ENCODE data around the gene CMTM3.
"Not testable (repeated sequence)": the region's sequence is repeated elsewhere in the genome, so short reads cannot be mapped to it uniquely, and the experiment has no call there.

The CMTM3 gene

GRCh38 chr16:66635406-66635805, 30.9 kb downstream of the CMTM3 start:
- DNase-seq (ENCODE audit: low read depth): no peak

DNA sequence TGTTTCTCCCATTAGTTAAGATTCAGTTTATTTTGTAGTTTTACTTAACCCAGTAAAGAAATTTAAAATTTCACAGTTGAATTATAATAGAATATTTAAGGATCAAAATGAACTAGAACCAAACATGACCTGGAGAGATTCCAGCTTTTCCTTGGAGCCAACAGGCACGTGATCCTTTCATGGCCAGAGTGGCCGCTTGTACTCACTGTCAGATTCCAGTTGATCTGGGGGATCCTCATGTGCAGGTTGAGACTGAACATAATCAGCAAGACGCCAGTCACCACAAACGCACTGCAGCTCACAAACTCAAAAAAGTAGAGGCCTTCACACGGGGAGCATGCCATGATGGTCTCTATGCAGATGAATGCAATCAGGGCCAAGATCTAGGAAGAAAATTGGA, 31.7 kb downstream of the CMTM3 start:
- DNase-seq (ENCODE audit: low read depth): no peak

DNA sequence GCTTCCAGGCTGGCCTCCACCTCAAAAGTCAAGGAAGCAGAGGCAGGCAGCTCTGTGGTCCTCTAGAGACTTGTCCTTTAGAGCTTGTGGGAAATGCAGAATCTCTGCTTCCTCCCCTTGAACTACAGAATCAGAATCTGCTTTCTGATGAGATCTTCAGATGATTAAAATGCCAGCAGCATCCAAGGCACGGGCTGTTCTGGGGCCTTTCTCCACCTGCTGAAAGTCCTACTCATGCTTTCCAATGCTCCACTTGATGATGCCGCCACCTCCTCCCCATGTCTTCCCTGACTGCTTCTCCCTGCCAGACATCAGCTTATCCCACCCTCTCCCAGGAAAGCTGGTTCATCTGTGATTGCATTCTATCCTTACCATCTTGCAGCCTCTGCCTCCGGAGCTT, 33.3 kb downstream of the CMTM3 start:
- DNase-seq (ENCODE audit: low read depth): no peak

DNA sequence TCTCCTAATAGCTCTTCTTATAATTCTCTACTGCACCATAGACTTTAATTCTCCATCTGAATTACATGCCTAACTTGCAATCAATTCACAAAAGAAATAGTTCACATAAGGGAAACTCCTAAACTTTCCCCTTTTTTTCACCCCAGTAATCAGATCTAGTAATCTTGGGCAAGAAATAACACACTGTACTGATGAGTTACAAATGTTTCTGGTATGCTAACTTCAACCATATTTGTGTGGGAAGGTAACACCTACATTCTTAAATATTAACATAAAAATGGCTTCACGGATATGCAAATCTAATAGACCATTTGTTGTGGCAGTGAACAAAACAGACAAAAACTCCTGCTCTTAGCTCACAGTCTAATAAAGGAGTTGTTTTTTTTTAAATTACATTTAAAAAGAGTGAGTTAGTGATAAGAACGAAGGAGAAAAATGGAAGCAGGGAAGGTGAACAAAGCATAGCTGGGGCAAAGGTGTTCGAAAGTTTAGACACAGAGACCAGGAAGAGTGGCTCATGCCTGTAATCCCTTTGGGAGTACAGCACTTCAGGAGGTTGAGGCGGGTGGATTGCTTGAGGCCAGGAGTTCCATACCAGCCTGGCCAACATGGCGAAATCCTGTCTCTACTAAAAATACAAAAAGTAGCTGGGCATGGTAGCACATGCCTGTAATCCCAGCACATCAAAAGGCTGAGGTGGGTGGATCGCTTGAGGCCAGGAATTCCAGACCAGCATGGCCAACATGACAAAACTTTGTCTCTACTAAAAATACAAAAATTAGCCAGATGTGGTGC, 34.8 kb downstream of the CMTM3 start:
- no peak for DNase-seq (ENCODE audit: low read depth)

DNA sequence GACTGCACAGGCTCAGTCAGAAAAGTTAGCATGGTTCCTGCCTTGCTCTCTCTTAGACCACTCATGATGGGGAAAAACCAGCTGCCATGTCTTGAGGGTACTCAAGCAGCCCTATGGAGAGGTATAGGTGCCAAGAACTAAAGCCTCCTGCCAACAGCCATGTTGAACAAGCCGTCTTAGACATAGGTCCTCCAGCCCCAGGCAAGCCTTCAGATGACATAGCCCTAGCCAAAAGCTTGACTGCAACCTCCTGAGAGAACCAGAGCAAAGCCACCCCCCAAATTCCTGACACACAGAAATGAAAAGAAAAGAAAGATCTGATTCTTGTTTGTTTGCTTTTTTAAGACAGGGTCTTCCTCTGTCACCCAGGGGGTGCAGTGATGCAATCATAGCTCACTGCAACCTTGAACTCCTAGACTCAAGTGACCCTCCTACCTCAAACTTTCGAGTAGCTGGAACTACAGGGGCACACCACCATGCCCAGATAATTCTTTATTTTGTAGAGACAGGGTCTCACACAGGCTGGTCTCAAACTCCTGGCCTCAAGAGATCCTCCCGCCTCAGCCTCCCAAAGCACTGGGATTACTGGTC, 36.3 kb downstream of the CMTM3 start:
- DNase-seq (ENCODE audit: low read depth): no peak

DNA sequence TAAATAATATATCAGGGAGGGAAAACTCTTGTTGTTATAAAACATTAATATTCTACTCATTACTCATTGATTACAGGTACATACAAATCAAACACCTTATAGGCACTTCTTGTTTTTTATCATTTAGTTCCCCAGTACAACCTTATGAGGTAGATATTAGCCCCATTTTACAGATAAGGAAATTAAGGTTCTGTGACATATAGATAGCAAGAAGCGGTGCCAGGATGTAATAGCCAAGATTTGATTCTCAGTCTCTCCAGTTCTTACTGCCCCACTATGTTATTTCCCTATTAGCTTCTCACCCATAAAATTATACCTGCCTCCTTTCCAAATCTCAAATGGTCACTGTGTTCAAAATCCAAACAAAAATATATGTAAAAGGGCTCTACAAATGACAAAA, 36.9 kb downstream of the CMTM3 start:
- DNase-seq (ENCODE audit: low read depth): no peak

DNA sequence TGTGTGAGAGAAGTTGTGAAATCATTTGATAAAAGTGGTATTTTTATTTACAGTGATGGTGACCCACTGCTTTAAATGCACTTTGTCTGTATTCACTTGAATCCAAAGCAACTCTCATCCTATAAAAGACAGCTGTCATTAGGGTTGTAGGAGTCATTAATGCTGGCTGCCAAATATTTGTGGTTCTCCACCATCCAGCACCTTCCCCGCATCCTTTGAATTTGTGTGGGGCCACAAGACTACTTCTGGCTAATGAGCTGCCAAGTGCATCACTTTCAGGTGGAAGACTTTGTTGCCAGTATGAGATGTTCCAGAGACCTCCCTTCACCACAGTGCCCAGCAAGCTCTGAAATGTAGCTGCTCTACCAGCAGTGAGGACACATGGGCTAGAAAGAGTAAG, 43.4 kb downstream of the CMTM3 start:
- DNase-seq (ENCODE audit: low read depth): no peak

DNA sequence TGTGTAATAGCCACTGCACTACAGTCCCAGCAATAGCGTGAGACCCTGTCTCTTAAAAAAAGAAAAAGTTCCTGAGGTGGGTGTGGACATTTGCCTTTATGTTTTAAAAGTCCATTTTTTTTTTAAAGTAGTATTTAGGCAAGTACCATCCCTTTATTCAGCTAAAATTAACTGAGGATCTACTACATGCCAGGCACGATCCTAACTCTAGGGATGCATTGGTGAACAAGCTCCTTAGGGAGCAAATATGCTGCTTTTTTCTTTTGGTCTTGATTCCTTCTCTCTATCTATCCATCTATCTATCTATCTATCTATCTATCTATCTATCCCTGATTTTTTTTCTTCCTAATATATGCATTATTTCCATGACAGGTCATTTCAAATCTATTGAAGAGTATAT, 44.7 kb downstream of the CMTM3 start:
- no peak for DNase-seq (ENCODE audit: low read depth)

DNA sequence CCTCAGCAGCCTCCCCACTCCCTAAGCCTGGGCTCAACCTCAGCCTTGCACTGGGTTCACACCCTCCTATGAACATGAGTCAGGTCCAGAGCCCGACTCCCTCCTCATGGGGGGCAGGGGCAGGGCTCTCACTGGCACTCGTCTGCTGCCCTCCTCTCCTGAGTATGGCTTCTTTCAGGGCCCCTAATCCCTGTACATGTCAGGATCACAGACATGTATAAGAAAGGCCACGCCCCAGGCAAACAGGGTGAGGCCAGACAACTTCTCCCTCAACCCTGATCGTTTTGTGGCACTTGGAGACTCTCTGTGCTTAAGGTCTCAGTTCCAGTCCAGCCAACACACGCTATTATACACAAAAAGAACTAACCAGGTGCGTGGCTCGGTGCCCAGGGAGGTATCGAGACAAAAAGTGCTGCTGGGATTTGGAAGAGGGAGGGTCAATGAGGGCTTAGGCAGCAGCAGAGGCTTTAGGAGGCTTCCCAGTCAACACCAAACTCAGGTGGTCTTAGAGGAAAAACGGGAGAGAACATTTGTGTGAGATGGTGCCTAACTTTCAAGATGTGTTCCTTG, 45.2 kb downstream of the CMTM3 start:
- DNase-seq (ENCODE audit: low read depth): no peak

- DNase-seq (ENCODE audit: low read depth): peak; percentile 71
These were observed 46.4 kb downstream of the CMTM3 start for GRCh38 chr16:66650707-66651473.

GRCh38 chr16:66651474-66651765, 46.9 kb downstream of the CMTM3 start:
- DNase-seq (ENCODE audit: low read depth): no peak

GRCh38 chr16:66651965-66652364, 47.5 kb downstream of the CMTM3 start:
- no peak for DNase-seq (ENCODE audit: low read depth)

GRCh38 chr16:66652661-66653360, 48.3 kb downstream of the CMTM3 start:
- DNase-seq (ENCODE audit: low read depth): no peak

GRCh38 chr16:66653581-66654350, 49.3 kb downstream of the CMTM3 start:
- DNase-seq (ENCODE audit: low read depth): no peak

- DNase-seq (ENCODE audit: low read depth): no peak
These were observed 52.0 kb downstream of the CMTM3 start for GRCh38 chr16:66656547-66656946.

DNA sequence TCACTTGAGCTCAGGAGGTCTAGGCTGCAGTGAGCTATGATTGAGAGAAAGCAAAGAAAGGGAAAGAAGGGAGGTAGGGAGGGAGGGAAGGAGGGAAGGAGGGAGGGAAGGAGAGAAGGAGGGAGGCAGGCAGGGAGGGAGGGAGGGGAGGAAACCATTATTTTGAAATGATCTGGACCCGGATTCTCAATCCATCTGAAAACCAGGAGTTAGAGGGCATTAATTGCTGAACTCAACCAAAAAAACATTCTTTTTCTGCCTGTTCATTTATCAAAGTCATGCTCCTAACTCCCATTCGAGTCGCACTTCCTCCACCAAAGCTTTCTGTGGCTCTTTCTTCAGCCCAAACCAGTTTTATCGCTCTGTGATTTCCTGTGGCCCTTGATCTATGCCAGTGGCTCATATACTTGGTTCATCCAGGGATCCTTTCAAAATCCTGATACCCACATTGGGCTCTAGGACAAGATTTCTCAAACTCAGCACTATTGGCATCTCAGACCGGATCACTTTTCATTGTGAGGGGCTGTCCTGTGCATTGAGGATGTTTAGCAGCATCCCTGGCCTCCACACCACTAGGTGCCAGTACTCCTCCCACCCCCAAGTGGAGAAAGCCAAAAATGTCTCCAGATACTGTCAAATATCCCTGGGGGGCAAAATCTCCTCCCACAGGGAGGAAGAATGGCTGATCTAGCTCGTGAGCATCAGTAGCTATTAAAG, 53.8 kb downstream of the CMTM3 start:
- DNase-seq (ENCODE audit: low read depth): no peak

GRCh38 chr16:66658860-66659190, 54.3 kb downstream of the CMTM3 start:
- no peak for DNase-seq (ENCODE audit: low read depth)

GRCh38 chr16:66660422-66661209, 56.1 kb downstream of the CMTM3 start:
- no peak for DNase-seq (ENCODE audit: low read depth)

GRCh38 chr16:66661210-66661560, 56.7 kb downstream of the CMTM3 start:
- DNase-seq (ENCODE audit: low read depth): no peak

- not testable (repeated sequence) for DNase-seq (ENCODE audit: low read depth)
These were observed 57.3 kb downstream of the CMTM3 start for GRCh38 chr16:66661671-66662346.

Measured in stimulated activated CD4-positive, alpha-beta T cell treated with anti-CD3 and anti-CD28 coated beads, Interleukin-2, amount 100 ng/mL, for 4 hours (primary cell).